ENCODE results near the gene BTBD6. TPM values are rescaled to one million over a fixed set of nuclear protein-coding genes. Genes with fewer than 3 reads are reported as not detected.

The BTBD6 gene
- total RNA-seq, 1 experiment from 2014 or later = 58.9 TPM

DNA sequence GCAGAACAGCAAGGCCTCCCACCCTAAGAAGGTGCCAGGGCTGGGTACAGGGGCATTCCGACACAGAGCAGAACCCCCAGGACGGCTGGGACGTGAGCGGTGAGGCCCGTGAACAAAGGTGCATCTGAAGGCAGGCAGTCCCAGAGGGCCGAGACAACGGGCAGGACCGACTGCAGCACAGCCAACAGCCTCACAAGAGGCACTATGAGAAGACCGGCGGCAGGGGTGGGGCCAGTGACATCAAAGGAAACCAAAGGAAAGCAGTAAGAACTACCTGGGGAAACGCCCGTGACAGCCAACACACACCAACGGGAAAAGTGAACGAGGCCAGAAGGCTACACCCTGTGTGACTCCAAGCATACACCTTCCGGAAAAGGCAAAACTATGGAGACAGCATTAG lies 9.1 kb downstream of the BTBD6 start:
- Histone ChIP-seq H3K79me2 (ENCODE audit: low read length) (no peaks in the 10 kb centered on the region), H3K4me2 (ENCODE audit: low read depth, low read length, poor library complexity, severe bottlenecking) (no peak overlapping the region), H3K9me2 (replicated peaks; ENCODE audit: insufficient read depth, low read length) (no peaks in the 10 kb centered on the region), H3K9me3 (ENCODE audit: low read length) (no peaks in the 10 kb centered on the region), H2AFZ (ENCODE audit: low read length) (no peak overlapping the region), H3K4me1 (ENCODE audit: low read length) (peaks cover 22% of the 10 kb centered on the region), H4K20me1 (ENCODE audit: insufficient read depth, low read depth, low read length) (no peaks in the 10 kb centered on the region), H3K27ac (ENCODE audit: low read length) (no peak overlapping the region), H3K27me3 (ENCODE audit: low read length) (no peaks in the 10 kb centered on the region), H3K4me3 (ENCODE audit: low read length) (no peak overlapping the region), H3K9ac (ENCODE audit: low read length) (no peak overlapping the region), H3K36me3 (ENCODE audit: insufficient read depth, low read length) (no peaks in the 10 kb centered on the region)
- DNase-seq = no peak

DNA sequence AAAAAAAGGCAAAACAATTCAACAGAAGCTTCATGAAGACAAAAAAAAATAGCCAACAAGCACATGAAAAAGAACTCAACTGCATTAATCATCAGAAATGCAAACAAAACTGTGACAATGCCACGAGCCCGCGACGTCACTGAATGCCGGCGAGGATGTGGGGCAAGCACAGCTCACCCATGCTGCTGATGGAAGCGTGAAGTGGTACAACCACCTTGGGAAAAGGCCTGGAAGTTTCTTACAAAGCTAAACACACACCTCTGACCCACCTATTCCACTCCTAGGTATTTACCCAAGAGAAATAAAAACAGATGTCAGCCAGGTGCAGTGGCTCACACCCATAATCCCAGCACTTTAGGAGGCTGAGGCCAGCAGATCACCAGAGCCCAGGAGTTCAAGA lies 10.5 kb downstream of the BTBD6 start:
- H3K36me3 ChIP-seq (ENCODE audit: insufficient read depth, low read length) = no peaks in the 10 kb centered on the region
- no peak overlapping the region for H2AFZ ChIP-seq (ENCODE audit: low read length)
- DNase-seq = no peak
- no peak overlapping the region for H3K9ac ChIP-seq (ENCODE audit: low read length)
- no peaks in the 10 kb centered on the region for H3K79me2 ChIP-seq (ENCODE audit: low read length)
- no peaks in the 10 kb centered on the region for H3K9me3 ChIP-seq (ENCODE audit: low read length)
- H3K4me1 ChIP-seq (ENCODE audit: low read length) = peaks cover 22% of the 10 kb centered on the region
- no peaks in the 10 kb centered on the region for H4K20me1 ChIP-seq (ENCODE audit: insufficient read depth, low read depth, low read length)
- H3K4me2 ChIP-seq (ENCODE audit: low read depth, low read length, poor library complexity, severe bottlenecking) = no peak overlapping the region
- H3K9me2 ChIP-seq (replicated peaks; ENCODE audit: insufficient read depth, low read length) = no peaks in the 10 kb centered on the region
- no peaks in the 10 kb centered on the region for H3K27me3 ChIP-seq (ENCODE audit: low read length)
- no peak overlapping the region for H3K4me3 ChIP-seq (ENCODE audit: low read length)
- no peak overlapping the region for H3K27ac ChIP-seq (ENCODE audit: low read length)

- Histone ChIP-seq H4K20me1 (ENCODE audit: insufficient read depth, low read depth, low read length) (no peaks in the 10 kb centered on the region), H3K9ac (ENCODE audit: low read length) (no peak overlapping the region), H2AFZ (ENCODE audit: low read length) (no peak overlapping the region), H3K36me3 (ENCODE audit: insufficient read depth, low read length) (no peaks in the 10 kb centered on the region), H3K79me2 (ENCODE audit: low read length) (no peaks in the 10 kb centered on the region), H3K4me3 (ENCODE audit: low read length) (no peak overlapping the region), H3K4me1 (ENCODE audit: low read length) (peaks cover 11% of the 10 kb centered on the region), H3K9me3 (ENCODE audit: low read length) (no peaks in the 10 kb centered on the region), H3K9me2 (replicated peaks; ENCODE audit: insufficient read depth, low read length) (no peaks in the 10 kb centered on the region), H3K27me3 (ENCODE audit: low read length) (no peaks in the 10 kb centered on the region), H3K4me2 (ENCODE audit: low read depth, low read length, poor library complexity, severe bottlenecking) (no peak overlapping the region), H3K27ac (ENCODE audit: low read length) (no peak overlapping the region)
- no peak for DNase-seq
Observed at GRCh38 chr14:105260959-105261358, 12.6 kb downstream of the BTBD6 start.

GRCh38 chr14:105261781-105262180 lies 13.4 kb downstream of the BTBD6 start:
- no peak overlapping the region for H2AFZ ChIP-seq (ENCODE audit: low read length)
- no peaks in the 10 kb centered on the region for H4K20me1 ChIP-seq (ENCODE audit: insufficient read depth, low read depth, low read length)
- H3K27me3 ChIP-seq (ENCODE audit: low read length) = no peaks in the 10 kb centered on the region
- H3K36me3 ChIP-seq (ENCODE audit: insufficient read depth, low read length) = no peaks in the 10 kb centered on the region
- H3K9ac ChIP-seq (ENCODE audit: low read length) = no peak overlapping the region
- no peak overlapping the region for H3K4me3 ChIP-seq (ENCODE audit: low read length)
- DNase-seq = no peak
- no peaks in the 10 kb centered on the region for H3K9me2 ChIP-seq (replicated peaks; ENCODE audit: insufficient read depth, low read length)
- peaks cover 11% of the 10 kb centered on the region for H3K4me1 ChIP-seq (ENCODE audit: low read length)
- no peaks in the 10 kb centered on the region for H3K9me3 ChIP-seq (ENCODE audit: low read length)
- H3K79me2 ChIP-seq (ENCODE audit: low read length) = no peaks in the 10 kb centered on the region
- H3K4me2 ChIP-seq (ENCODE audit: low read depth, low read length, poor library complexity, severe bottlenecking) = no peak overlapping the region
- no peak overlapping the region for H3K27ac ChIP-seq (ENCODE audit: low read length)

GRCh38 chr14:105267820-105268548 lies 19.7 kb downstream of the BTBD6 start:
- Histone ChIP-seq H3K4me3 (ENCODE audit: low read length) (no peak overlapping the region), H4K20me1 (ENCODE audit: insufficient read depth, low read depth, low read length) (no peaks in the 10 kb centered on the region), H3K27me3 (ENCODE audit: low read length) (no peaks in the 10 kb centered on the region), H3K4me1 (ENCODE audit: low read length) (no peaks in the 10 kb centered on the region), H3K9me2 (replicated peaks; ENCODE audit: insufficient read depth, low read length) (no peaks in the 10 kb centered on the region), H3K36me3 (ENCODE audit: insufficient read depth, low read length) (no peaks in the 10 kb centered on the region), H3K79me2 (ENCODE audit: low read length) (no peaks in the 10 kb centered on the region), H3K27ac (ENCODE audit: low read length) (no peak overlapping the region), H3K9me3 (ENCODE audit: low read length) (no peaks in the 10 kb centered on the region), H3K9ac (ENCODE audit: low read length) (no peak overlapping the region), H3K4me2 (ENCODE audit: low read depth, low read length, poor library complexity, severe bottlenecking) (no peak overlapping the region), H2AFZ (ENCODE audit: low read length) (no peak overlapping the region)
- no peak for DNase-seq

DNA sequence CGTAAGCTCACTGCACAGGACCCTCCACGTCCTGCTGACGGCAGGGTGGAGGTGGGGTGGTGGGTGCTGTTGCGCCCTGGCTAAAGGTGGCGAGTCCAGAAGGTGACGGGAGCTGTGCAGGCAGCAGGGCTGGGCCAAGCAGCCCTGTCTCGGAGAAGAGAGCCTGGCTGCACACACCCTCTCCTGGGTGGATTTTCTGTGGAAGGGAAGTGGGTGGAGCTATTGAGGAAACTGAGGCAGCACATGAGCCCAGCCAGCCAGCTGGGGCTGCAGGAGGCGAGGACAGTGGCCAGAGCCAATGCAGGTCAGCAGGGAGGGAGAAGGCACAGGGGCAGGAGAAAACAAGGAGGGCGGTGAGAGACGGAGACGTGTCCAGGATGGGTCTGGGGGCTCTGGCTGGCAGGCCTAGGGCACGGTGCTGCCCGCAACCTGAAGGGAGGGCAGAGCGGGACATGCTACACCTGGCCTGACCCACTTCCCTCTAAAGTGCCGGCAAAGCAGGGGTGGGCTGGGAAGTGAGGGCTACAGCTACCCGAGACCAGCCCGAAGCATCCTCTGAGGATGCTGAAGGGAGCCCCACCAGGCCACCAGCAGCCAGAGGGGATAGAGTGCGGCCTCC lies 20.5 kb downstream of the BTBD6 start:
- Histone ChIP-seq H3K4me1 (ENCODE audit: low read length) (no peaks in the 10 kb centered on the region), H3K27me3 (ENCODE audit: low read length) (no peaks in the 10 kb centered on the region), H3K36me3 (ENCODE audit: insufficient read depth, low read length) (no peaks in the 10 kb centered on the region), H3K9me2 (replicated peaks; ENCODE audit: insufficient read depth, low read length) (no peaks in the 10 kb centered on the region), H3K79me2 (ENCODE audit: low read length) (no peaks in the 10 kb centered on the region), H3K9me3 (ENCODE audit: low read length) (no peaks in the 10 kb centered on the region), H3K4me3 (ENCODE audit: low read length) (no peak overlapping the region), H3K9ac (ENCODE audit: low read length) (no peak overlapping the region), H3K4me2 (ENCODE audit: low read depth, low read length, poor library complexity, severe bottlenecking) (no peak overlapping the region), H2AFZ (ENCODE audit: low read length) (no peak overlapping the region), H3K27ac (ENCODE audit: low read length) (no peak overlapping the region), H4K20me1 (ENCODE audit: insufficient read depth, low read depth, low read length) (no peaks in the 10 kb centered on the region)
- DNase-seq = no peak

DNA sequence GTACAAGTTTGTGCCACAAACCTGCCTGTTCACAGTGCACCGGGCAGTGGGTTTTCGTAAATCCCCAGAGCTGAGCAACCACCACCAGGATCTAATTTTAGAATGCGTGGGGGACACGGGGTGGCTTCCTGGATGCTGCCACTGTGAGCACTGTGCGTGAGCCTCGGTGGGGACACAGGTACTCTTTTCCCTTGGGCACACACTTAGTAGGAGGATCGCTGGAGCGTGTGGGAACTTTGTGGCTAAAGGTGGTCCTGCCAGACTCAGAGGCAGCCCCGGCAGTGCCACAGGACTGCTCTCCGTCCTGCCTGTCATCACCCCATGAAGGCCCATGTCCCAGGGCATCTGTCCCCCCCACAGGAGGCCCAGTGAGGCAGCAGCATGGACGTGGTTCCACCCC lies 21.1 kb downstream of the BTBD6 start:
- DNase-seq = no peak
- Histone ChIP-seq H3K9me2 (replicated peaks; ENCODE audit: insufficient read depth, low read length) (no peaks in the 10 kb centered on the region), H3K4me2 (ENCODE audit: low read depth, low read length, poor library complexity, severe bottlenecking) (no peak overlapping the region)

GRCh38 chr14:105271224-105271890 lies 23.0 kb downstream of the BTBD6 start:
- H3K4me3 ChIP-seq (ENCODE audit: low read length) = no peak overlapping the region
- no peaks in the 10 kb centered on the region for H3K79me2 ChIP-seq (ENCODE audit: low read length)
- H3K36me3 ChIP-seq (ENCODE audit: insufficient read depth, low read length) = no peaks in the 10 kb centered on the region
- no peaks in the 10 kb centered on the region for H3K9me3 ChIP-seq (ENCODE audit: low read length)
- no peaks in the 10 kb centered on the region for H3K27me3 ChIP-seq (ENCODE audit: low read length)
- no peak overlapping the region for H3K4me2 ChIP-seq (ENCODE audit: low read depth, low read length, poor library complexity, severe bottlenecking)
- DNase-seq = no peak
- H4K20me1 ChIP-seq (ENCODE audit: insufficient read depth, low read depth, low read length) = peaks cover 14% of the 10 kb centered on the region; the same call in 1 of the 2 replicates
- no peaks in the 10 kb centered on the region for H3K4me1 ChIP-seq (ENCODE audit: low read length)
- H3K27ac ChIP-seq (ENCODE audit: low read length) = no peak overlapping the region
- no peaks in the 10 kb centered on the region for H3K9me2 ChIP-seq (replicated peaks; ENCODE audit: insufficient read depth, low read length)
- no peak overlapping the region for H3K9ac ChIP-seq (ENCODE audit: low read length)
- no peak overlapping the region for H2AFZ ChIP-seq (ENCODE audit: low read length)

More for the DNA sequence above, 21.1 kb downstream of the BTBD6 start:
- peaks cover 1% of the 10 kb centered on the region; the same call in 1 of the 2 replicates for H4K20me1 ChIP-seq (ENCODE audit: insufficient read depth, low read depth, low read length)
- no peaks in the 10 kb centered on the region for H3K9me3 ChIP-seq (ENCODE audit: low read length)
- H3K79me2 ChIP-seq (ENCODE audit: low read length) = no peaks in the 10 kb centered on the region
- H3K36me3 ChIP-seq (ENCODE audit: insufficient read depth, low read length) = no peaks in the 10 kb centered on the region
- no peak overlapping the region for H3K9ac ChIP-seq (ENCODE audit: low read length)
- no peak overlapping the region for H2AFZ ChIP-seq (ENCODE audit: low read length)
- H3K27me3 ChIP-seq (ENCODE audit: low read length) = no peaks in the 10 kb centered on the region
- no peaks in the 10 kb centered on the region for H3K4me1 ChIP-seq (ENCODE audit: low read length)
- no peak overlapping the region for H3K4me3 ChIP-seq (ENCODE audit: low read length)
- no peak overlapping the region for H3K27ac ChIP-seq (ENCODE audit: low read length)
